Measurements from ENCODE around the gene NR2C2AP.

DNA sequence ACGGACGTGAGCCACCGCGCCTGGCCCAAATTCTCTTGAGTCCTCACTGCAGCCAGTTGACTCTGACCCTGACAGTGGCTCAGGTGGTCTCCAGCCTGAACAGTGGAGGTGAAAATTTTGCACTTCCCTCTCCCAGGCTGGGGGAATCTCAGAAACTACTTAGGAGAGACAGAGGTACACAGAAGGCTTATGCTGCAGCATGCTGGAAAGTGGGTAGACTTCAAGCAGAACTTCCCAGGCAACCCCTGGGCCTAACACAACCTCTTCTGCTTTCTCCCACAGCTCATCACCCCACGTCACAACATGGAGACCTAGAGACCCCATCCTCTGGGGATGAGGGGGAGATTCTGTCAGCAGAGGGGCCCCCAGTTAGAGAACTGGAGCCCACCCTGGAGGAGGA lies 23.0 kb upstream of the NR2C2AP start:
- TF ChIP-seq POLR2A (IDR thresholded peaks at IDR 0.05; ENCODE audit: low read length) = no peak
- no peak for TF ChIP-seq GATA1 (IDR thresholded peaks at IDR 0.05; ENCODE audit: low read depth, low read length)

Measured in erythroblast (primary cell).